H1 (cell line): ENCODE measurements around the gene PTPRR. TPM values are rescaled to one million over a fixed set of nuclear protein-coding genes. Genes with fewer than 3 reads are reported as not detected.

ENCODE experiments used
- CTCF ChIA-PET: fragments of 300-600 bp; sonication (Branson Sonifier 250); formaldehyde crosslinking; loops from one replicate; lab custom pipeline; 2021; ENCODE audit not compliant: partially characterized antibody; lab: Charles Lee
- POLR2A ChIA-PET: fragments of 300-600 bp; sonication (Branson Sonifier 250); formaldehyde crosslinking; loops from one replicate; lab custom pipeline; 2021; ENCODE audit warnings: inconsistent platforms; ENCODE audit not compliant: partially characterized antibody; lab: Charles Lee
- DNase-seq, 2 experiments: peaks; one replicate each; pipeline versions ENCODE4 v3.0.0 to v3.0.0-alpha.2; 2010 to 2022; ENCODE audit warnings: low spot score in 2 of 2, low read depth in 1 of 2, mixed read lengths in 1 of 2
- FAIRE-seq: peaks from 2 replicates; lab custom pipeline; 2011; peaks lifted over from hg19 to GRCh38; lab: Jason Lieb, UNC
- H2AFZ ChIP-seq: 2 replicates; pipeline ENCODE4 v1.8.1; 2012; ENCODE audit warnings: low read length, inconsistent platforms
- H2AK5ac ChIP-seq: 2 replicates; pipeline ENCODE4 v1.6.1; 2013; ENCODE audit warnings: low read depth, low read length
- H2BK120ac ChIP-seq: replicated peaks from 2 replicates; pipeline ENCODE3; 2013; ENCODE audit warnings: low read depth, low read length, inconsistent platforms
- H2BK12ac ChIP-seq: 2 replicates; pipeline ENCODE4 v1.6.1; 2013; ENCODE audit warnings: low read depth, low read length
- H2BK15ac ChIP-seq: 2 replicates; pipeline ENCODE4 v1.6.1; 2013; ENCODE audit warnings: low read length
- H2BK20ac ChIP-seq: 2 replicates; pipeline ENCODE4 v1.6.1; 2013; ENCODE audit warnings: low read length
- H2BK5ac ChIP-seq: 2 replicates; pipeline ENCODE4 v1.6.1; 2013; ENCODE audit warnings: low read depth, low read length
- H3K14ac ChIP-seq: 2 replicates; pipeline ENCODE4 v1.6.1; 2013; ENCODE audit warnings: inconsistent platforms; ENCODE audit not compliant: insufficient read length
- H3K18ac ChIP-seq: 2 replicates; pipeline ENCODE4 v1.6.1; 2013; ENCODE audit warnings: low read length; ENCODE audit errors: extremely low read depth
- H3K23ac ChIP-seq: 2 replicates; pipeline ENCODE4 v1.6.1; 2013; ENCODE audit warnings: inconsistent platforms; ENCODE audit not compliant: insufficient read length
- H3K23me2 ChIP-seq: 2 replicates; pipeline ENCODE4 v1.6.1; 2013; ENCODE audit warnings: low read depth, low read length
- H3K27ac ChIP-seq: 2 replicates; pipeline ENCODE4 v1.6.1; 2011; ENCODE audit warnings: low read depth, low read length, inconsistent platforms
- H3K27me3 ChIP-seq, 4 experiments: replicated peaks in 1 of 4; 1 replicate in 1 of 4; 2 replicates in 3 of 4; pipeline versions ENCODE4 v1.6.1 to v1.8.1; 2011 to 2013; ENCODE audit warnings: low read length in 3 of 4, mild to moderate bottlenecking in 3 of 4, inconsistent platforms in 2 of 4, mixed read lengths in 2 of 4, moderate library complexity in 1 of 4; ENCODE audit not compliant: control insufficient read depth in 3 of 4, insufficient read depth in 3 of 4; ENCODE audit errors: extremely low read depth in 1 of 4
- H3K36me3 ChIP-seq, 4 experiments: 2 replicates each; pipeline versions ENCODE4 v1.6.1 to v1.8.1; 2011 to 2013; ENCODE audit warnings: mild to moderate bottlenecking in 4 of 4, low read length in 3 of 4, moderate library complexity in 2 of 4, control low read depth in 1 of 4, inconsistent platforms in 1 of 4; ENCODE audit not compliant: insufficient read depth in 4 of 4, control insufficient read depth in 2 of 4
- H3K4ac ChIP-seq: replicated peaks from 2 replicates; pipeline ENCODE3; 2013; ENCODE audit warnings: low read length, low read depth, mixed read lengths, inconsistent platforms; ENCODE audit not compliant: insufficient read length
- H3K4me1 ChIP-seq, 4 experiments: replicated peaks in 1 of 4; 1 replicate in 1 of 4; 2 replicates in 3 of 4; pipeline versions ENCODE4 v1.6.1 to v1.8.1; 2011 to 2013; ENCODE audit warnings: low read length in 3 of 4, inconsistent platforms in 2 of 4, mixed read lengths in 1 of 4; ENCODE audit not compliant: insufficient read depth in 4 of 4, control insufficient read depth in 3 of 4
- H3K4me2 ChIP-seq, 2 experiments: 2 replicates each; pipeline versions ENCODE4 v1.6.1 to v1.8.1; 2011 to 2013; ENCODE audit warnings: low read depth in 2 of 2, low read length in 2 of 2, control low read depth in 1 of 2, inconsistent platforms in 1 of 2, mild to moderate bottlenecking in 1 of 2; ENCODE audit not compliant: insufficient read depth in 1 of 2
- H3K4me3 ChIP-seq, 4 experiments: fragments of 200-600, 300-600 bp in 1 of 4; sonication (generic), shearing (Covaris generic), sonication (Bioruptor Twin) in 1 of 4; 2 replicates each; pipeline versions ENCODE4 v1.5.1 to v1.8.1; 2011 to 2016; ENCODE audit warnings: low read length in 4 of 4, low read depth in 3 of 4, control low read depth in 2 of 4, inconsistent platforms in 2 of 4, mild to moderate bottlenecking in 2 of 4, mixed read lengths in 1 of 4, moderate library complexity in 1 of 4; ENCODE audit not compliant: insufficient read depth in 2 of 4; ENCODE audit errors: extremely low read depth in 1 of 4
- H3K56ac ChIP-seq: replicated peaks from 2 replicates; pipeline ENCODE3; 2013; ENCODE audit warnings: low read depth, mild to moderate bottlenecking, mixed read lengths, low read length, inconsistent platforms; ENCODE audit not compliant: insufficient read length
- H3K79me1 ChIP-seq: 2 replicates; pipeline ENCODE4 v1.6.1; 2013; ENCODE audit warnings: low read depth, low read length, control low read depth
- H3K79me2 ChIP-seq, 2 experiments: 2 replicates each; pipeline versions ENCODE4 v1.6.1 to v1.8.1; 2012 to 2013; ENCODE audit warnings: low read length in 2 of 2, mild to moderate bottlenecking in 2 of 2, inconsistent platforms in 1 of 2; ENCODE audit not compliant: insufficient read depth in 2 of 2, control insufficient read depth in 1 of 2
- H3K9ac ChIP-seq, 4 experiments: replicated peaks in 1 of 4; 1 replicate in 1 of 4; 2 replicates in 3 of 4; pipeline versions ENCODE4 v1.6.1 to v1.8.1; 2011 to 2013; ENCODE audit warnings: low read depth in 3 of 4, low read length in 3 of 4, control low read depth in 2 of 4, mild to moderate bottlenecking in 2 of 4, moderate library complexity in 2 of 4, inconsistent platforms in 1 of 4; ENCODE audit errors: extremely low read depth in 1 of 4
- H3K9me3 ChIP-seq, 2 experiments: 2 replicates each; pipeline versions ENCODE4 v1.6.1 to v1.8.1; 2012 to 2013; ENCODE audit warnings: mild to moderate bottlenecking in 2 of 2, moderate library complexity in 2 of 2, control low read depth in 1 of 2, inconsistent platforms in 1 of 2, low read depth in 1 of 2, low read length in 1 of 2, mixed read lengths in 1 of 2; ENCODE audit not compliant: insufficient read depth in 2 of 2
- H4K20me1 ChIP-seq, 2 experiments: replicated peaks in 1 of 2; 2 replicates each; pipeline versions ENCODE3 to v1.8.1; 2011 to 2013; ENCODE audit warnings: inconsistent platforms in 2 of 2, low read length in 2 of 2, mild to moderate bottlenecking in 1 of 2; ENCODE audit not compliant: insufficient read depth in 2 of 2, control insufficient read depth in 1 of 2
- H4K5ac ChIP-seq: 2 replicates; pipeline ENCODE4 v1.6.1; 2013; ENCODE audit warnings: low read length, low read depth, mixed read lengths, inconsistent platforms; ENCODE audit not compliant: insufficient read length
- H4K8ac ChIP-seq: 2 replicates; pipeline ENCODE4 v1.8.0; 2013; ENCODE audit warnings: mild to moderate bottlenecking, moderate library complexity, low read length, inconsistent platforms; ENCODE audit not compliant: insufficient read depth; ENCODE audit errors: extremely low read depth
- H4K91ac ChIP-seq: replicated peaks from 2 replicates; pipeline ENCODE3; 2013; ENCODE audit warnings: low read length, mixed read lengths, inconsistent platforms; ENCODE audit not compliant: insufficient read length
- NRF1 ChIP-seq: IDR thresholded peaks from 2 replicates; pipeline ENCODE4 v1.6.1; 2011; ENCODE audit warnings: mild to moderate bottlenecking, low read depth, low read length, improper control_type of control experiment
- POLR2A ChIP-seq, 2 experiments: IDR thresholded peaks; 1 replicate in 1 of 2; 2 replicates in 1 of 2; pipeline ENCODE4 v1.6.1; 2011; ENCODE audit warnings: low read depth in 2 of 2, low read length in 2 of 2, mild to moderate bottlenecking in 2 of 2; ENCODE audit errors: control extremely low read depth in 1 of 2
- POU5F1 ChIP-seq: IDR thresholded peaks from 2 replicates; pipeline ENCODE4 v1.6.1; 2011; ENCODE audit warnings: low read depth, mild to moderate bottlenecking, low read length, moderate library complexity
- RBBP5 ChIP-seq: IDR thresholded peaks from 2 replicates; pipeline ENCODE4 v1.7.1; 2012; ENCODE audit warnings: low read depth, mild to moderate bottlenecking, inconsistent platforms, low read length, moderate library complexity, borderline replicate concordance
- RXRA ChIP-seq: IDR thresholded peaks from 2 replicates; pipeline ENCODE4 v1.6.1; 2011; ENCODE audit warnings: low read depth, mild to moderate bottlenecking, low read length, moderate library complexity; ENCODE audit not compliant: insufficient read depth
- SRF ChIP-seq: IDR thresholded peaks from 2 replicates; pipeline ENCODE4 v1.6.1; 2011; ENCODE audit warnings: mild to moderate bottlenecking, low read depth, low read length, moderate library complexity
- TAF7 ChIP-seq: optimal IDR thresholded peaks from 2 replicates; pipeline ENCODE3; 2011; ENCODE audit warnings: low read depth, mild to moderate bottlenecking, inconsistent platforms, low read length, moderate library complexity, borderline replicate concordance
- TEAD4 ChIP-seq: IDR thresholded peaks from 2 replicates; pipeline ENCODE4 v1.6.1; 2012; ENCODE audit warnings: low read depth, low read length, inconsistent platforms, mixed read lengths
- WGBS, 2 experiments: shearing (Covaris generic) in 1 of 2; methylation state at CpG; one replicate each; pipeline versions ENCODE4 v1.1.6 to v1.1.7; 2013 to 2015; ENCODE audit warnings: low lambda C conversion rate in 2 of 2, mixed read lengths in 2 of 2, inconsistent platforms in 1 of 2, low coverage in 1 of 2, missing lambda C conversion rate in 1 of 2; ENCODE audit not compliant: insufficient replicate concordance in 2 of 2, insufficient coverage in 1 of 2, insufficient read length in 1 of 2; ENCODE audit errors: extremely low coverage in 1 of 2, missing lambda C conversion rate in 1 of 2; 5-methylcytosine and 5-hydroxymethylcytosine counted together
- polyA plus RNA-seq, 7 experiments: library from polyadenylated mRNA; depleted of rRNA in 3 of 7; stranded (reverse) in 5 of 7; unstranded in 2 of 7; fragments of >200 nt in 5 of 7; fragments of 200-250 nt in 2 of 7; gene quantifications; 1 replicate in 5 of 7; 2 replicates in 1 of 7; 4 replicates in 1 of 7; pipeline versions ENCODE4 v1.2.1 to v1.2.3, GENCODE V29; 2011 to 2013; ENCODE audit warnings: missing spikeins in 2 of 7, mixed read lengths in 2 of 7
- total RNA-seq: library from RNA; stranded (reverse); fragmentation: NEBNext Ultra II Directional; extraction: Animal tissue kit (Norgen Biotek cat#: 25700); gene quantifications from 2 replicates; pipeline ENCODE4 v1.2.1, GENCODE V29; 2021

The PTPRR gene
- total and polyA plus RNA-seq, 2 of the 8 experiments (the other 6 are each of a cell fraction or from before 2014, with no cell fraction given): 0.07 to 0.35 TPM

GRCh38 chr12:70635755-70636154 is 284.8 kb downstream of the PTPRR start:
- Histone ChIP-seq H3K79me2 (no peaks in the 10 kb centered on the region), H2BK120ac (no peak overlapping the region), H2BK20ac (no peak overlapping the region), H3K56ac (no peak overlapping the region), H4K20me1 (no peaks in the 10 kb centered on the region), H3K4me1 (no peaks in the 10 kb centered on the region), H3K4me3 (no peak overlapping the region), H3K27me3 (no peaks in the 10 kb centered on the region), H2BK5ac (no peak overlapping the region), H2BK15ac (no peak overlapping the region), H3K27ac (no peak overlapping the region), H3K79me1 (no peaks in the 10 kb centered on the region), H4K91ac (no peak overlapping the region), H2AFZ (no peak overlapping the region), H4K5ac (no peak overlapping the region), H3K36me3 (no peaks in the 10 kb centered on the region), H2BK12ac (no peak overlapping the region), H4K8ac (no peak overlapping the region), H3K14ac (no peak overlapping the region), H3K23me2 (no peaks in the 10 kb centered on the region), H3K4ac (no peak overlapping the region), H3K23ac (no peak overlapping the region), H3K9ac (no peak overlapping the region), H3K9me3 (no peaks in the 10 kb centered on the region), H2AK5ac (no peak overlapping the region), H3K18ac (no peak overlapping the region), H3K4me2 (no peak overlapping the region)
- no peak for FAIRE-seq
- DNase-seq: no peak
- POLR2A ChIA-PET: interaction anchor here (0.5 kb wide), 1 partner anchor 245 kb away, joined by 3 read pairs; no protein-coding TSS in a partner anchor
- 93% methylated on average over 7 of the region's 7 CpGs; no CpG with 5 or more reads in 1 of the 2 experiments for WGBS, 2 experiments
- CTCF ChIA-PET: interaction anchor here (0.6 to 1.6 kb wide), 4 partner anchors 9 to 1299 kb away, joined by 3 to 5 read pairs (median 3); no protein-coding TSS in a partner anchor
- TF ChIP-seq POLR2A (IDR thresholded peaks at IDR 0.05; ENCODE audit: control extremely low read depth in 1 of 2, low read depth in 2 of 2, low read length in 2 of 2) (no peak), RBBP5 (no peak), RXRA (no peak), TAF7 (no peak), POU5F1 (no peak), SRF (no peak), TEAD4 (no peak), NRF1 (no peak)
